NCI-H2107 treated with DMSO at 0.1 percent for 48 hours (cell line): ENCODE data around the gene SLC16A3.
A peak's percentile ranks its signal among the peaks of the same experiment; 100 is the strongest.

Experiments
- DNase-seq: peaks from one replicate; lab custom pipeline; 2025; ENCODE audit not compliant: unreplicated experiment; lab: John Stamatoyannopoulos, UW

Gene SLC16A3

GRCh38 chr17:82235056-82235774, 6.4 kb downstream of the SLC16A3 start:
- no peak for DNase-seq

- DNase-seq, result no peak
Observed at GRCh38 chr17:82235775-82236141, 6.9 kb downstream of the SLC16A3 start.

- peak; percentile 58 for DNase-seq
Observed at GRCh38 chr17:82236142-82236971, 7.5 kb downstream of the SLC16A3 start.

- no peak for DNase-seq
Observed at GRCh38 chr17:82237083-82237745, 8.4 kb downstream of the SLC16A3 start.

- DNase-seq, result no peak
Observed at GRCh38 chr17:82237746-82238471, 9.1 kb downstream of the SLC16A3 start.

- DNase-seq, result peak; percentile 57
Observed at GRCh38 chr17:82238472-82239201, 9.8 kb downstream of the SLC16A3 start.

GRCh38 chr17:82239401-82239925, 10.6 kb downstream of the SLC16A3 start:
- DNase-seq, result no peak

GRCh38 chr17:82239926-82240505, 11.2 kb downstream of the SLC16A3 start:
- DNase-seq, result no peak

GRCh38 chr17:82240506-82241182, 11.8 kb downstream of the SLC16A3 start:
- no peak for DNase-seq

- no peak for DNase-seq
Observed at GRCh38 chr17:82241183-82241925, 12.5 kb downstream of the SLC16A3 start.

- DNase-seq, result no peak
Observed at GRCh38 chr17:82241926-82242697, 13.3 kb downstream of the SLC16A3 start.

- DNase-seq, result no peak
Observed at GRCh38 chr17:82242698-82242976, 13.8 kb downstream of the SLC16A3 start.

GRCh38 chr17:82242977-82243647, 14.3 kb downstream of the SLC16A3 start:
- no peak for DNase-seq

- DNase-seq, result no peak
Observed at GRCh38 chr17:82243648-82244412, 15.0 kb downstream of the SLC16A3 start.

GRCh38 chr17:82244413-82245133, 15.7 kb downstream of the SLC16A3 start:
- DNase-seq, result no peak
